OCI-LY7 (cell line): ENCODE measurements around the gene GPR132.

Experiments used
- EZH2phosphoT487 ChIP-seq: fragments of 200-600 bp; sonication (generic); IDR thresholded peaks from 2 replicates; pipeline ENCODE4 v1.6.1; 2018; ENCODE audit warnings: low read depth, borderline replicate concordance, mild to moderate bottlenecking, mixed run types, antibody characterized with exemption, low read length, moderate library complexity, mixed read lengths
- TF ChIP-seq, protein P1 (sequence below): fragments of 200-600 bp; sonication (generic); conservative IDR thresholded peaks from 2 replicates; pipeline ENCODE4 v1.5.1; 2014; ENCODE audit warnings: mild to moderate bottlenecking, antibody characterized with exemption, low read length, moderate library complexity, mixed read lengths

- TF ChIP-seq, protein P1, sequence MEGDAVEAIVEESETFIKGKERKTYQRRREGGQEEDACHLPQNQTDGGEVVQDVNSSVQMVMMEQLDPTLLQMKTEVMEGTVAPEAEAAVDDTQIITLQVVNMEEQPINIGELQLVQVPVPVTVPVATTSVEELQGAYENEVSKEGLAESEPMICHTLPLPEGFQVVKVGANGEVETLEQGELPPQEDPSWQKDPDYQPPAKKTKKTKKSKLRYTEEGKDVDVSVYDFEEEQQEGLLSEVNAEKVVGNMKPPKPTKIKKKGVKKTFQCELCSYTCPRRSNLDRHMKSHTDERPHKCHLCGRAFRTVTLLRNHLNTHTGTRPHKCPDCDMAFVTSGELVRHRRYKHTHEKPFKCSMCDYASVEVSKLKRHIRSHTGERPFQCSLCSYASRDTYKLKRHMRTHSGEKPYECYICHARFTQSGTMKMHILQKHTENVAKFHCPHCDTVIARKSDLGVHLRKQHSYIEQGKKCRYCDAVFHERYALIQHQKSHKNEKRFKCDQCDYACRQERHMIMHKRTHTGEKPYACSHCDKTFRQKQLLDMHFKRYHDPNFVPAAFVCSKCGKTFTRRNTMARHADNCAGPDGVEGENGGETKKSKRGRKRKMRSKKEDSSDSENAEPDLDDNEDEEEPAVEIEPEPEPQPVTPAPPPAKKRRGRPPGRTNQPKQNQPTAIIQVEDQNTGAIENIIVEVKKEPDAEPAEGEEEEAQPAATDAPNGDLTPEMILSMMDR, result no peak
- TF ChIP-seq EZH2phosphoT487, result no peak
Observed at GRCh38 chr14:105066240-105067071, 1.2 kb upstream of the GPR132 start.
